Gastroesophageal sphincter (tissue), 4 donors: ENCODE results near the gene DOCK6. TPM values are rescaled to one million over a fixed set of nuclear protein-coding genes. Genes with fewer than 3 reads are reported as not detected.

Source experiments
- ATAC-seq: fragments of 150-250 bp; one replicate; pipeline ENCODE4 v1.9.1; 2016; ENCODE audit warnings: mild to moderate bottlenecking, moderate library complexity
- H3K27ac ChIP-seq, 4 donors: fragments of 200-600 bp; sonication (generic) in 3 of 4; 1 replicate in 3 of 4; 2 replicates in 1 of 4; pipeline ENCODE4 v1.5.1; 2016 to 2019
- H3K27me3 ChIP-seq: fragments of 200-600 bp; sonication (generic); one replicate; pipeline ENCODE4 v1.5.1; 2019
- H3K36me3 ChIP-seq, 2 donors: fragments of 200-600 bp; sonication (generic); one replicate each; pipeline ENCODE4 v1.5.1; 2019; ENCODE audit warnings: control low read depth in 1 of 2
- H3K4me1 ChIP-seq, 3 donors: fragments of 200-600 bp; sonication (generic); 1 replicate in 2 of 3; 2 replicates in 1 of 3; pipeline ENCODE4 v1.5.1; 2016 to 2019; ENCODE audit warnings: control low read depth in 2 of 3
- H3K4me3 ChIP-seq, 2 donors: fragments of 200-600 bp; sonication (generic); one replicate each; pipeline ENCODE4 v1.5.1; 2019; ENCODE audit warnings: mild to moderate bottlenecking in 1 of 2, moderate library complexity in 1 of 2
- H3K9me3 ChIP-seq, 3 donors: fragments of 200-600 bp; sonication (generic); one replicate each; pipeline ENCODE4 v1.5.1; 2017 to 2019; ENCODE audit warnings: control low read depth in 2 of 3
- EP300 ChIP-seq: sonication (generic); formaldehyde crosslinking; IDR thresholded peaks from one replicate; pipeline ENCODE4 v1.6.1; 2017; ENCODE audit warnings: antibody characterized with exemption, mild to moderate bottlenecking
- POLR2A ChIP-seq, 2 donors: fragments of 450-650 bp; IDR thresholded peaks; one replicate each; pipeline ENCODE4 v1.6.1; 2017; ENCODE audit warnings: antibody characterized with exemption in 2 of 2, mild to moderate bottlenecking in 2 of 2, moderate library complexity in 1 of 2
- POLR2AphosphoS5 ChIP-seq: sonication (generic); formaldehyde crosslinking; IDR thresholded peaks from one replicate; pipeline ENCODE4 v1.6.1; 2017; ENCODE audit warnings: antibody characterized with exemption
- WGBS, 2 donors: methylation state at CpG; one replicate each; pipeline ENCODE4 v1.1.5; 2018; ENCODE audit warnings: low coverage in 1 of 2; 5-methylcytosine and 5-hydroxymethylcytosine counted together
- total RNA-seq, 4 donors: library from RNA; depleted of rRNA; stranded (reverse); fragments of >200 nt; gene quantifications; one replicate each; pipeline ENCODE4 v1.1.0, GENCODE V29; 2016
- TF ChIP-seq, protein P1 (sequence below), 4 experiments: fragments of 200-600 bp in 2 of 4; fragments of 450-650 bp in 2 of 4; sonication (generic) in 1 of 4; IDR thresholded peaks; one replicate each; pipeline ENCODE4 v1.5.1; 2017 to 2019; ENCODE audit warnings: antibody characterized with exemption in 4 of 4, mild to moderate bottlenecking in 2 of 4, moderate library complexity in 2 of 4

The DOCK6 gene
- total RNA-seq, 4 donors from 2014 or later, result 18.5 to 43.1 (median 29.1) TPM

DNA sequence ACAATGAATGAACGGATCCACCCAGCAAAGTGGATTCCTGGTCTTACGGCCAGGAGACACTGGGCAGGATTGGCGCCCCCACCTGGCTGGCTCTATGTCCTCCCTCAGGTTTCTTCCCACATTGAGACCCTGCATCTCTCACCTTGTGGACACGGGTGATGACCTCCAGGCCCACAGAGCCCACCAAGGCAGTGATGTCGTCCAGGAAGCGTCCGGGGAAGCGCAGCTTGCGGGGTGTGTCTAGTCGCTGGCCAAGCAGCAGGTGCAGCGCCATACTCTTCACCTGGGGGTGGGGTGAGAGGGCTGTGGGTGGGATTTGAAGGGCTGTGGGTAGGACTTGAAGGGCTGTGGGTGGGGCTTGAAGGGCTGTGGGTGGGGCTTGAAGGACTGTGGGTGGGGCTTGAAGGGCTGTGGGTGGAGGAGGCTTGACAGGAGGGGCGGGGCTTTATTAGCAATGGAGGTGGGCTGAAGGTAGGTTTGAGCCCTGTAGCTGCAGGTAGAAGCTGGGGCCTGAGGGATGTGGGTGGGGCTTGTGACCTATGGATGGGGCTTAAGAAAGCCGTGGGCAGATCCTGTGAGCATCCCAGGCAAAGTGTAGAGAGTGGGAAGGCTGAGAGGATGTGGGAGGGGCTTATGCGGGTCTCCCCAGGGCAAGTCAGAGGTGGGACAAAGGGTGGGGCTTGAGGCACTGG, 35.0 kb downstream of the DOCK6 start:
- Histone ChIP-seq H3K36me3 (peaks cover 0 to 87% of the 10 kb centered on the region in 2 donors), H3K4me1 (no peaks in the 10 kb centered on the region), H3K9me3 (no peaks in the 10 kb centered on the region), H3K27me3 (no peaks in the 10 kb centered on the region), H3K4me3 (no peak overlapping the region), H3K27ac (no peak overlapping the region)
- WGBS, 2 donors, result 70 to 82% methylated on average over 6 to 7 of the region's 14 CpGs
- no peak for ATAC-seq
- TF ChIP-seq POLR2A (IDR thresholded peaks at IDR 0.05) (no peak), POLR2AphosphoS5 (no peak), EP300 (no peak)
- TF ChIP-seq, protein P1, sequence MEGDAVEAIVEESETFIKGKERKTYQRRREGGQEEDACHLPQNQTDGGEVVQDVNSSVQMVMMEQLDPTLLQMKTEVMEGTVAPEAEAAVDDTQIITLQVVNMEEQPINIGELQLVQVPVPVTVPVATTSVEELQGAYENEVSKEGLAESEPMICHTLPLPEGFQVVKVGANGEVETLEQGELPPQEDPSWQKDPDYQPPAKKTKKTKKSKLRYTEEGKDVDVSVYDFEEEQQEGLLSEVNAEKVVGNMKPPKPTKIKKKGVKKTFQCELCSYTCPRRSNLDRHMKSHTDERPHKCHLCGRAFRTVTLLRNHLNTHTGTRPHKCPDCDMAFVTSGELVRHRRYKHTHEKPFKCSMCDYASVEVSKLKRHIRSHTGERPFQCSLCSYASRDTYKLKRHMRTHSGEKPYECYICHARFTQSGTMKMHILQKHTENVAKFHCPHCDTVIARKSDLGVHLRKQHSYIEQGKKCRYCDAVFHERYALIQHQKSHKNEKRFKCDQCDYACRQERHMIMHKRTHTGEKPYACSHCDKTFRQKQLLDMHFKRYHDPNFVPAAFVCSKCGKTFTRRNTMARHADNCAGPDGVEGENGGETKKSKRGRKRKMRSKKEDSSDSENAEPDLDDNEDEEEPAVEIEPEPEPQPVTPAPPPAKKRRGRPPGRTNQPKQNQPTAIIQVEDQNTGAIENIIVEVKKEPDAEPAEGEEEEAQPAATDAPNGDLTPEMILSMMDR (IDR thresholded peaks at IDR 0.05), result no peak

GRCh38 chr19:11226716-11227166, 35.6 kb downstream of the DOCK6 start:
- TF ChIP-seq, protein P1 (IDR thresholded peaks at IDR 0.05), result no peak
- TF ChIP-seq POLR2AphosphoS5 (no peak), EP300 (no peak), POLR2A (IDR thresholded peaks at IDR 0.05) (no peak)
- ATAC-seq, result no peak

DNA sequence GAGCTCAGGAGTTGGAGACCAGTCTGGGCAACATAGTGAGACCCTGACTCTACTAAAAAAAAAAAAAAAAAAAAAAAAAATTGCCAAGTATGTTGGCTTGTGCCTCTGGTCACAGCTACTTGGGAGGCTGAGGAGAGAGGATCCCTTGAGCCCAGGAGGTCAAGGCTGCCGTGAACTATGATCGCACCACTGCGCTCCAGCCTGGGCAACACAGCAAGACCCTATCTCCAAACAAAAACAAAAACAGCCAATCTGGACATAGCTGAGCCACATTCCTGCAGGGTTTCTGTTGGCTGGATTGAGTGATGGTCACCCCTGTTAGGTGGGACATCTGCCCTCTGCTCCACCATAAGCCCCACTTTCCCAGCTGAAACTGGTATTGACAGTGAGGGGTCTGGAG, 36.5 kb downstream of the DOCK6 start:
- Histone ChIP-seq H3K27ac (no peak overlapping the region), H3K36me3 (peaks cover 0 to 87% of the 10 kb centered on the region in 2 donors), H3K4me1 (no peaks in the 10 kb centered on the region), H3K27me3 (no peaks in the 10 kb centered on the region), H3K4me3 (no peak overlapping the region), H3K9me3 (peaks cover 0 to 12% (median 0%) of the 10 kb centered on the region in 3 donors)
- WGBS, 2 donors, result 93 to 100% methylated on average over 2 to 3 of the region's 3 CpGs
- ATAC-seq, result no peak
- no peak for TF ChIP-seq POLR2A (IDR thresholded peaks at IDR 0.05)
- TF ChIP-seq POLR2AphosphoS5, result no peak
- no peak for TF ChIP-seq EP300
- TF ChIP-seq, protein P1 (IDR thresholded peaks at IDR 0.05), result no peak

More at GRCh38 chr19:11226716-11227166, 35.6 kb downstream of the DOCK6 start:
- WGBS, 2 donors, result 80% methylated on average over 1 of the region's 1 CpG
- Histone ChIP-seq H3K36me3 (peaks cover 0 to 87% of the 10 kb centered on the region in 2 donors), H3K4me3 (no peak overlapping the region), H3K27ac (no peak overlapping the region), H3K9me3 (peaks cover 0 to 3% (median 0%) of the 10 kb centered on the region in 3 donors), H3K27me3 (no peaks in the 10 kb centered on the region), H3K4me1 (no peaks in the 10 kb centered on the region)

GRCh38 chr19:11225172-11225571, 37.2 kb downstream of the DOCK6 start:
- Histone ChIP-seq H3K9me3 (peaks cover 0 to 15% (median 0%) of the 10 kb centered on the region in 3 donors), H3K4me1 (no peaks in the 10 kb centered on the region), H3K4me3 (no peak overlapping the region), H3K36me3 (peaks cover 0 to 87% of the 10 kb centered on the region in 2 donors), H3K27me3 (no peaks in the 10 kb centered on the region), H3K27ac (no peak overlapping the region)
- no CpG with 5 or more reads among the region's 5 CpGs for WGBS, 2 donors
- ATAC-seq, result peak; percentile 81
- TF ChIP-seq POLR2A (IDR thresholded peaks at IDR 0.05) (no peak), POLR2AphosphoS5 (no peak), EP300 (no peak)
- TF ChIP-seq, protein P1 (IDR thresholded peaks at IDR 0.05), result no peak

GRCh38 chr19:11224429-11224828, 37.9 kb downstream of the DOCK6 start:
- Histone ChIP-seq H3K36me3 (peaks cover 0 to 87% of the 10 kb centered on the region in 2 donors), H3K27me3 (no peaks in the 10 kb centered on the region), H3K27ac (no peak overlapping the region), H3K9me3 (peaks cover 0 to 15% (median 0%) of the 10 kb centered on the region in 3 donors), H3K4me1 (no peaks in the 10 kb centered on the region), H3K4me3 (no peak overlapping the region)
- no peak for ATAC-seq
- WGBS, 2 donors, result 60 to 100% methylated on average over 1 to 3 of the region's 7 CpGs
- TF ChIP-seq POLR2AphosphoS5 (no peak), EP300 (no peak), POLR2A (IDR thresholded peaks at IDR 0.05) (no peak)
- TF ChIP-seq, protein P1 (IDR thresholded peaks at IDR 0.05), result no peak
